Suppressor macrophage (primary cell): Measurements from ENCODE around the gene MAGEA9B.
"Not testable (repeated sequence)": the region's sequence is repeated elsewhere in the genome, so short reads cannot be mapped to it uniquely, and the experiment has no call there.

ENCODE experiments used
- DNase-seq, 4 experiments: peaks; one replicate each; pipeline ENCODE4 v3.0.0-alpha.2; 2020 to 2022

The MAGEA9B gene

DNA sequence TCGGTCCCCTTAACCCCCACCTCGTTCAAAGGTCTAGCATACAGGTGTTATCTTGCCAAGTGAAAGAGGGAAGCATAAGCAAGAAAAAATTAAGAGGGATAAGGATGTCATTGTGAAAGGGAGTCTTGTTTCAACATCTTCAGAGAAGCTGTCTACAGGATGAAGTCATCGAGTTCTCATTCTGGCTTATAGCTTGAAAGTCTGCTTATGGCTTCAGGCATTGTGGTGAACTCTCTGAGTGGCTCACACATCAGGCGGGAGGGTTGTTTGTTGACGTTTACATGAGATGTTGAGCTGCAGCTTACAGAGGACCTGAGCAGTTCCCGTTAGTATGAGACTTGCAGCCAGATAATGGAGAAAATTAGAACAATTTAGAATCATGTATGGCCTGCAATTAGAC, 16.6 kb downstream of the MAGEA9B start:
- peak in 2 of 4 experiments; percentile 2 to 3 for DNase-seq

GRCh38 chrX:149569770-149570169, 17.5 kb downstream of the MAGEA9B start:
- no peak for DNase-seq

DNA sequence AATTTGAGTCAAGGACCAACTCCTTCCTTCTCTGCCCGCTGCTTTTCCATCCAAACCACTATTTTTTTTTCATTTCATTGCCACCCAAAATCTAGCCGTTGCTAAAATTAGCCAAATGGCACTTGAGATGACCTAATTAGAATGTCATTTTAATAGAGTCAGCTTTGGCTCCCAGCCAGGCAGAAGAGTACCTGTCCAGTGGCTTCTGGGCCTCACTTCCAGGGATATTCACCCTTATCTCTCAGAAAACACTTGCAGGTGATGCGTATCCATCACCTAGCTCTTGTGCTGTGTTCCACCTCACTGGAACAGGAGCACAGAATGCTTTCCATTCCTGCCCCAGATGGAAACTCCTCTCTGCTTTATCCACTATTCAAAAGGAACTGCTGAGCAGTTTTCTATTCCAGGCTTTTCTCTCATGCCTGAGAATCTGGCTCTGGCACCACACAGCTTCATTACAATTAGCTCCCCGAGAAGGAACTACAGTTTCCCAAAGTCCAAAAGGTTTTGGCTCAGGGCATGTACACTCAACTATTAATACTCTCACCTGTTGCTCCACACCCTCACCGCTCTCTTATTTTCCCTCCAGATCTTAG, 18.5 kb downstream of the MAGEA9B start:
- no peak for DNase-seq

DNA sequence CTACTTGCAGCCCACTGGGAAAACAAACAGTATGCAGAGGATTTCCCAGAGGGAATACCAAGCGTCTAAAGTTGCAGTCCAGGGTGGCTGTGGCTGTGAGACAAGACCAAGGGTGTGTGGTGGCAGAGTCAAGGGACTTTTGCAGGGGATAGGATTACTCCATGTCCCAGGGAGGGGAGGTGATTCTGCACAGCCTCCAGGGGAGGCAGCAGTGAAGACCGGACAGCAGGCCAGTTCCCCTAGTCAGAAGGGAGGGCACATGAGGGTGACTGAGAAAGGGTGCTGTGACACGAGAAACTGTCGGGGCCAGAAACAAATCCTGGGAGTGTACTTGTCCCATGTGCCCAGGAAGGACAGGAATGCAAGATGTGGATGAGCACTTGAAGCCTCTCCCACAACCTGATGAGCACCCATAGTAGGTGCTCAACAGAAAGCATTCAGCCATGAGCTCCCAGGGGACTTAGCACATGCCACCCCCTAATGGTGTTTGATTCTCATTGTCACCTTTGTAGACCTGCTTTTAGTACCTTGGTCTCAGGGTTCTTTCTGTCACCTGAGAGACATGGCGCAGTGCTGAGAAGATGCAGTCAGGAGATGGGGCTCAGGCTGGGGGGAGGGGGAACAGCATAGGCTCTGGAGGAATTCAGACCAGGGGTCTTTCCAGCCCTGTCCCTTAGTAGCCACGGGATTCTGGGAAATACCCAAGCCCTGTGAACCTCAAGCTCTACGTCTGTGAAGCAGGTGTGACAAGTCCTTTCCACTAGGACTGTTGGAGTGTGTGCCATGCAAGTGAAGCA, 19.4 kb downstream of the MAGEA9B start:
- no peak for DNase-seq

DNA sequence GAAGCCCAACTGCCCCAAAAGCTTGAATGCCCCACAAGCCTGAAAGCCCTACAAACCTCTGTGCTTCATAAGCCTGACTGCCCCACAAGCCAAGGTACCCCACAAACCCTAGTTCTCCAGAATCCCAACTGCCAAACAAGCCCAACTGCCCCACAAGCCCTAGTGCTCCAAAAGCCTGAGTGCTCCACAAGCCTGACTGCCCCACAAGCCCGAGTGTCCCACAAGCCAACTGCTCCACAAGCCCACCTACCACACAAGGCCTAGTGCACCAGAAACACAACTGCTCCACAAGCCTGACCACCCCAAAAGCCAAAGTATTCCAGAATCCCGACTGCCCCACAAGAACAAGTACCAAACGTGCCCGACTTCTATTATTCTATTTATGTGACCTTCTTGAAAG, 23.9 kb downstream of the MAGEA9B start:
- no peak for DNase-seq

- DNase-seq, result not testable (repeated sequence)
These were observed 32.0 kb downstream of the MAGEA9B start for GRCh38 chrX:149555251-149555650.

DNA sequence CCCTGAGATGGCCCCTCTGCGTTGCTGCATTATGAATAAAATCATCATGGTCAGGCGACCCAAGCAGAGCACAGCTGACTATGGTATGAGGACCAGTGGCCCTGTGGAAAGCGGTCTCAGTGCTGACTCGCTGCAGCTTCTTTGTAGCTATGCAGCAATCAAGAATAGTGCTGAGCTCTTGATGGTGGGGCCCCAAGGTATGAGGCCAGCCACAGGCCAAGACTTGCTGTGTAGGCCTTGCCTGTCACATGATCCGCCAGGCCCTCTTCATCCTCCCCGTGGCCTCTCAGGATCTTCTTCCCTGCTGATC, 35.4 kb downstream of the MAGEA9B start:
- not testable (repeated sequence) for DNase-seq

- DNase-seq, result not testable (repeated sequence)
These were observed 35.9 kb downstream of the MAGEA9B start for GRCh38 chrX:149551245-149551938.

DNA sequence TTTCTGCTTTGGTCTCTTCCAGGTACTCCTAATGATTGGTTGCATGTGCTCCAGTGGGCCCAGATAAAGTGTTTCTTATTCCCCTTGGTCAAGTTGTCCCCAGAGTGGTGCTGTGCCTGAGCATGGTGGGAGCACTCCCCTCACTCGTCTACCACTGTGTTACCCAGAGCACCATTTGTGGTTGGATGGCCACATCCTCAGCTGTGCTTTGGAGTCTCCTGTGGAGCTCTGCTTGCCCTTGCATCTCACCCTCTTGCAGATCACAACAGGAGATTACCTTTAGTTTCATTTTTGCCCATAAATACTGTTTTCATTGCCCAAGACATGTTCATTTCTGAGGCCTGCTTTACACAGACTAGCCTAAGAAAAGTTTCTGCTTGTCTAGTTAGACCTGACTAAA, 36.8 kb downstream of the MAGEA9B start:
- not testable (repeated sequence) for DNase-seq

GRCh38 chrX:149549701-149550100, 37.6 kb downstream of the MAGEA9B start, which contains the start of gene HSFX3:
Gene HSFX3 (minus strand): TSS chrX:149549924. CDS start chrX:149549852, 72 bp downstream.
- not testable (repeated sequence) for DNase-seq

GRCh38 chrX:149547782-149548181, 39.5 kb downstream of the MAGEA9B start:
- DNase-seq, result not testable (repeated sequence)

- not testable (repeated sequence) for DNase-seq
These were observed 40.3 kb downstream of the MAGEA9B start for GRCh38 chrX:149546962-149547361.

DNA sequence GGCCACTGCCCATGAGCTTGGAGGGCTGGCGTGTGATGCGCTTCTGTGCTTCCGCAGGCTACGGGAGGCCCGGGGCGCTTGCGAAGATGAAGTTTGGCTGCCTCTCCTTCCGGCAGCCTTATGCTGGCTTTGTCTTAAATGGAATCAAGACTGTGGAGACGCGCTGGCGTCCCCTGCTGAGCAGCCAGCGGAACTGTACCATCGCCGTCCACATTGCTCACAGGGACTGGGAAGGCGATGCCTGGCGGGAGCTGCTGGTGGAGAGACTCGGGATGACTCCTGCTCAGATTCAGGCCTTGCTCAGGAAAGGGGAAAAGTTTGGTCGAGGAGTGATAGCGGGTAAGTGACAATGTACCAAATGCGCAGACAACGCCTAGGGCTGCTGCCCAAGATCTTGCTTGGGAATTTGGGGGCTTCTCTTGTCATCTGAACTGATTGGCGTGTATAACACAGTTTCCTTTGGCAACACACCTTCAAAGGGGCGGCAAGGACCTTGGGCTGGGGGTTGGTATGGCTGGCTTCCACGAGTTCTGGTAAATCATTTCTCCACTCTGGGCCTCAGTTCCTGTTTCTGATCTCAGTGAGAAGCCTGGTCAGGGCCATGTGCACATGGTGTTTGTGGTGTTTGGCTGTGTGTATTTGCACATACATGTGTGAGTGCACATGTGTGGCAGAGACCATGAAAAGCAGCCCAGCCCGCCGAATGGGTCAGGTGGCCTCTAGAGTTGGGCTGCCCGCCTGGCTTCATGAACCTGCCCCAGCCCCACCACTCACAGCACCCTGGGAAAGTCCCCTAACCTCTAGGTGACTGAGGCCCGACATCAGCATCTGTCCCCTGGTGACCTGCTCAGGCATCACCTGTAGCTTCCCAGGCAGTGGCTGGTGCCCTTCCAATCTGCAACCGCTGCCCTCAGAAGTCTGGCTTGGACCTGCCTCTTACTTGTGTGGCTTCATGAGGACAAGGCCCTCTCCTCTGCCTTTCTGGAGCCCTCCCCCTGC, 41.4 kb downstream of the MAGEA9B start:
- peak in 3 of 4 experiments; percentile 3 to 28 (median 15) for DNase-seq

DNA sequence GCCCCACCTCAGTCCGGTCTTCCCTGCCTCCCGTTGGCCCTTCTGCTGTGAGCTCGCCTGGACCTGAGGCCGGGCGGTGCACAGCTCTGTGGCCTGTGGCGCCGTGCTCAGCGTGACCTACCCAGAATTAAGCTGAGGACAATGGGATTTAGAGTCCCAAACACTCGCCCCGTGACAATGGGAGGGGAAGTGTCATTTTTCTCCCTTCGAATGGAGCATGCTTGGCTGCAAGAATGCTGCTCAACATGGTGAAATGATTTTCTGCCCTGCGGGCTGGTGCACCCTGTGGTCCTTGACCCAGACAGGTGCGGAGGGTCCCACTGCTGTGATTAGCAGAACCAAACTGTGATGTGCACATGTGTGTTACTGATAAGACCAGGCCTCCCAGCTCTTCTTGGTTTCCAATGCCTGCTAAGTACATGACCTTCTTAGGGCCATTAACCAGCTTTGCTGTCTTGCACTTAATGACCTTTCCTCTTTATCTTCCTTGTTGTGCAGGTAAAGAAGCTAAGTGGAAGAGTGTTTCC, 45.7 kb downstream of the MAGEA9B start:
- DNase-seq, result peak in 1 of 4 experiments; percentile 25

GRCh38 chrX:149540621-149541520, 46.4 kb downstream of the MAGEA9B start, which contains the start of gene EOLA1:
Gene EOLA1 (plus strand): TSS chrX:149541012. CDS start chrX:149545631, 4,619 bp downstream.
- DNase-seq, result peak; percentile 94 to 98 (median 96)

GRCh38 chrX:149540131-149540620, 47.1 kb downstream of the MAGEA9B start:
- DNase-seq, result peak; percentile 81 to 96 (median 90)

- peak; percentile 78 to 91 (median 86) for DNase-seq
These were observed 47.8 kb downstream of the MAGEA9B start for GRCh38 chrX:149539283-149540130.

GRCh38 chrX:149537474-149537873, 49.8 kb downstream of the MAGEA9B start:
- DNase-seq, result peak in 1 of 4 experiments; percentile 4

- not testable (repeated sequence) for DNase-seq
These were observed 52.2 kb downstream of the MAGEA9B start for GRCh38 chrX:149534926-149535602.
